ENCODE measurements around the gene TRABD2B.

- TF ChIP-seq EZH2 (IDR thresholded peaks at IDR 0.05; ENCODE audit: low read length, missing control alignments): no peak
- TF ChIP-seq, protein P1, sequence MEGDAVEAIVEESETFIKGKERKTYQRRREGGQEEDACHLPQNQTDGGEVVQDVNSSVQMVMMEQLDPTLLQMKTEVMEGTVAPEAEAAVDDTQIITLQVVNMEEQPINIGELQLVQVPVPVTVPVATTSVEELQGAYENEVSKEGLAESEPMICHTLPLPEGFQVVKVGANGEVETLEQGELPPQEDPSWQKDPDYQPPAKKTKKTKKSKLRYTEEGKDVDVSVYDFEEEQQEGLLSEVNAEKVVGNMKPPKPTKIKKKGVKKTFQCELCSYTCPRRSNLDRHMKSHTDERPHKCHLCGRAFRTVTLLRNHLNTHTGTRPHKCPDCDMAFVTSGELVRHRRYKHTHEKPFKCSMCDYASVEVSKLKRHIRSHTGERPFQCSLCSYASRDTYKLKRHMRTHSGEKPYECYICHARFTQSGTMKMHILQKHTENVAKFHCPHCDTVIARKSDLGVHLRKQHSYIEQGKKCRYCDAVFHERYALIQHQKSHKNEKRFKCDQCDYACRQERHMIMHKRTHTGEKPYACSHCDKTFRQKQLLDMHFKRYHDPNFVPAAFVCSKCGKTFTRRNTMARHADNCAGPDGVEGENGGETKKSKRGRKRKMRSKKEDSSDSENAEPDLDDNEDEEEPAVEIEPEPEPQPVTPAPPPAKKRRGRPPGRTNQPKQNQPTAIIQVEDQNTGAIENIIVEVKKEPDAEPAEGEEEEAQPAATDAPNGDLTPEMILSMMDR (conservative IDR thresholded peaks at IDR 0.05 in 1 of 2, IDR thresholded peaks at IDR 0.05 in 1 of 2; ENCODE audit: low read depth in 1 of 2, low read length in 2 of 2): no peak
Measured at GRCh38 chr1:47867438-47868347, 129.5 kb downstream of the TRABD2B start.
